22Rv1 (cell line): ENCODE measurements around the gene KCNT1.

Source experiments
- CTCF ChIP-seq: fragments of 450-650 bp; IDR thresholded peaks from 2 replicates; pipeline ENCODE4 v1.5.1; 2017; ENCODE audit warnings: mild to moderate bottlenecking
- ZFX ChIP-seq: fragments of 450-650 bp; IDR thresholded peaks from 2 replicates; pipeline ENCODE4 v1.6.1; 2017; ENCODE audit warnings: antibody characterized with exemption, borderline replicate concordance

- TF ChIP-seq CTCF (no peak), ZFX (no peak)
Measured at GRCh38 chr9:135768516-135769218, 66.7 kb downstream of the KCNT1 start.
